ENCODE measurements around the gene KIF17.

The KIF17 gene

GRCh38 chr1:20717452-20718342 is at the start of gene KIF17:
TSS of gene KIF17 (minus strand) at chr1:20718007. CDS start at chr1:20717706, 301 bp downstream.
- no peaks in the 10 kb centered on the region for H3K36me3 ChIP-seq (ENCODE audit: control insufficient read depth in 2 of 2, insufficient read depth in 2 of 2, low read length in 2 of 2)
- no peak within 1 kb of the TSS for H3K9ac ChIP-seq (ENCODE audit: low read depth in 1 of 2, low read length in 2 of 2)

GRCh38 chr1:20767271-20767670 is 49.5 kb upstream of the KIF17 start:
- Histone ChIP-seq H3K9ac (ENCODE audit: low read depth in 1 of 2, low read length in 2 of 2) (no peak overlapping the region), H3K36me3 (ENCODE audit: control insufficient read depth in 2 of 2, insufficient read depth in 2 of 2, low read length in 2 of 2) (peaks cover 65 to 96% of the 10 kb centered on the region in 2 donors), H3K4me1 (ENCODE audit: control insufficient read depth in 2 of 2, insufficient read depth in 2 of 2, low read length in 2 of 2) (no peaks in the 10 kb centered on the region), H3K27me3 (ENCODE audit: control insufficient read depth in 2 of 2, insufficient read depth in 2 of 2, low read length in 2 of 2) (no peaks in the 10 kb centered on the region), H3K9me3 (ENCODE audit: control insufficient read depth in 2 of 2, low read length in 2 of 2) (no peaks in the 10 kb centered on the region), H3K4me3 (ENCODE audit: low read length in 2 of 2) (no peak overlapping the region), H3K27ac (ENCODE audit: low read depth in 2 of 2, low read length in 2 of 2) (no peak overlapping the region)

More at GRCh38 chr1:20717452-20718342, at the start of gene KIF17:
- Histone ChIP-seq H3K27me3 (ENCODE audit: control insufficient read depth in 2 of 2, insufficient read depth in 2 of 2, low read length in 2 of 2) (peaks cover 11 to 13% of the 10 kb centered on the region in 2 donors), H3K9me3 (ENCODE audit: control insufficient read depth in 2 of 2, low read length in 2 of 2) (no peaks in the 10 kb centered on the region), H3K27ac (ENCODE audit: low read depth in 2 of 2, low read length in 2 of 2) (no peak within 1 kb of the TSS), H3K4me1 (ENCODE audit: control insufficient read depth in 2 of 2, insufficient read depth in 2 of 2, low read length in 2 of 2) (peaks cover 3 to 5% of the 10 kb centered on the region in 2 donors), H3K4me3 (ENCODE audit: low read length in 2 of 2) (no peak within 1 kb of the TSS)

- peaks cover 64 to 89% of the 10 kb centered on the region in 2 donors for H3K36me3 ChIP-seq (ENCODE audit: control insufficient read depth in 2 of 2, insufficient read depth in 2 of 2, low read length in 2 of 2)
- H3K27me3 ChIP-seq (ENCODE audit: control insufficient read depth in 2 of 2, insufficient read depth in 2 of 2, low read length in 2 of 2) = no peaks in the 10 kb centered on the region
- H3K4me1 ChIP-seq (ENCODE audit: control insufficient read depth in 2 of 2, insufficient read depth in 2 of 2, low read length in 2 of 2) = no peaks in the 10 kb centered on the region
- no peaks in the 10 kb centered on the region for H3K9me3 ChIP-seq (ENCODE audit: control insufficient read depth in 2 of 2, low read length in 2 of 2)
- no peak overlapping the region for H3K27ac ChIP-seq (ENCODE audit: low read depth in 2 of 2, low read length in 2 of 2)
- H3K4me3 ChIP-seq (ENCODE audit: low read length in 2 of 2) = no peak overlapping the region
- H3K9ac ChIP-seq (ENCODE audit: low read depth in 1 of 2, low read length in 2 of 2) = no peak overlapping the region
Measured at GRCh38 chr1:20763417-20763816, 45.6 kb upstream of the KIF17 start.

GRCh38 chr1:20760322-20760721 is 42.5 kb upstream of the KIF17 start:
- no peaks in the 10 kb centered on the region for H3K4me1 ChIP-seq (ENCODE audit: control insufficient read depth in 2 of 2, insufficient read depth in 2 of 2, low read length in 2 of 2)
- no peaks in the 10 kb centered on the region for H3K27me3 ChIP-seq (ENCODE audit: control insufficient read depth in 2 of 2, insufficient read depth in 2 of 2, low read length in 2 of 2)
- H3K9ac ChIP-seq (ENCODE audit: low read depth in 1 of 2, low read length in 2 of 2) = no peak overlapping the region
- H3K36me3 ChIP-seq (ENCODE audit: control insufficient read depth in 2 of 2, insufficient read depth in 2 of 2, low read length in 2 of 2) = peaks cover 61 to 79% of the 10 kb centered on the region in 2 donors
- H3K27ac ChIP-seq (ENCODE audit: low read depth in 2 of 2, low read length in 2 of 2) = no peak overlapping the region
- no peaks in the 10 kb centered on the region for H3K9me3 ChIP-seq (ENCODE audit: control insufficient read depth in 2 of 2, low read length in 2 of 2)
- H3K4me3 ChIP-seq (ENCODE audit: low read length in 2 of 2) = no peak overlapping the region

- H3K36me3 ChIP-seq (ENCODE audit: control insufficient read depth in 2 of 2, insufficient read depth in 2 of 2, low read length in 2 of 2) = peaks cover 37 to 46% of the 10 kb centered on the region in 2 donors
- H3K4me1 ChIP-seq (ENCODE audit: control insufficient read depth in 2 of 2, insufficient read depth in 2 of 2, low read length in 2 of 2) = no peaks in the 10 kb centered on the region
- H3K27ac ChIP-seq (ENCODE audit: low read depth in 2 of 2, low read length in 2 of 2) = no peak overlapping the region
- no peak overlapping the region for H3K9ac ChIP-seq (ENCODE audit: low read depth in 1 of 2, low read length in 2 of 2)
- no peaks in the 10 kb centered on the region for H3K9me3 ChIP-seq (ENCODE audit: control insufficient read depth in 2 of 2, low read length in 2 of 2)
- H3K4me3 ChIP-seq (ENCODE audit: low read length in 2 of 2) = no peak overlapping the region
- H3K27me3 ChIP-seq (ENCODE audit: control insufficient read depth in 2 of 2, insufficient read depth in 2 of 2, low read length in 2 of 2) = no peaks in the 10 kb centered on the region
Measured at GRCh38 chr1:20753589-20753988, 35.8 kb upstream of the KIF17 start.

GRCh38 chr1:20751462-20751990 is 33.7 kb upstream of the KIF17 start:
- Histone ChIP-seq H3K9ac (ENCODE audit: low read depth in 1 of 2, low read length in 2 of 2) (no peak overlapping the region), H3K36me3 (ENCODE audit: control insufficient read depth in 2 of 2, insufficient read depth in 2 of 2, low read length in 2 of 2) (peaks cover 50 to 56% of the 10 kb centered on the region in 2 donors), H3K4me3 (ENCODE audit: low read length in 2 of 2) (no peak overlapping the region), H3K9me3 (ENCODE audit: control insufficient read depth in 2 of 2, low read length in 2 of 2) (no peaks in the 10 kb centered on the region), H3K27ac (ENCODE audit: low read depth in 2 of 2, low read length in 2 of 2) (no peak overlapping the region), H3K27me3 (ENCODE audit: control insufficient read depth in 2 of 2, insufficient read depth in 2 of 2, low read length in 2 of 2) (no peaks in the 10 kb centered on the region), H3K4me1 (ENCODE audit: control insufficient read depth in 2 of 2, insufficient read depth in 2 of 2, low read length in 2 of 2) (no peaks in the 10 kb centered on the region)

GRCh38 chr1:20742671-20743070 is 24.9 kb upstream of the KIF17 start:
- no peaks in the 10 kb centered on the region for H3K9me3 ChIP-seq (ENCODE audit: control insufficient read depth in 2 of 2, low read length in 2 of 2)
- H3K27me3 ChIP-seq (ENCODE audit: control insufficient read depth in 2 of 2, insufficient read depth in 2 of 2, low read length in 2 of 2) = no peaks in the 10 kb centered on the region
- peaks cover 64 to 73% of the 10 kb centered on the region in 2 donors for H3K36me3 ChIP-seq (ENCODE audit: control insufficient read depth in 2 of 2, insufficient read depth in 2 of 2, low read length in 2 of 2)
- no peak overlapping the region for H3K27ac ChIP-seq (ENCODE audit: low read depth in 2 of 2, low read length in 2 of 2)
- H3K4me3 ChIP-seq (ENCODE audit: low read length in 2 of 2) = no peak overlapping the region
- no peaks in the 10 kb centered on the region for H3K4me1 ChIP-seq (ENCODE audit: control insufficient read depth in 2 of 2, insufficient read depth in 2 of 2, low read length in 2 of 2)
- no peak overlapping the region for H3K9ac ChIP-seq (ENCODE audit: low read depth in 1 of 2, low read length in 2 of 2)

GRCh38 chr1:20740781-20741180 is 23.0 kb upstream of the KIF17 start:
- Histone ChIP-seq H3K4me3 (ENCODE audit: low read length in 2 of 2) (no peak overlapping the region), H3K9ac (ENCODE audit: low read depth in 1 of 2, low read length in 2 of 2) (no peak overlapping the region), H3K9me3 (ENCODE audit: control insufficient read depth in 2 of 2, low read length in 2 of 2) (no peaks in the 10 kb centered on the region), H3K4me1 (ENCODE audit: control insufficient read depth in 2 of 2, insufficient read depth in 2 of 2, low read length in 2 of 2) (no peaks in the 10 kb centered on the region), H3K27me3 (ENCODE audit: control insufficient read depth in 2 of 2, insufficient read depth in 2 of 2, low read length in 2 of 2) (no peaks in the 10 kb centered on the region), H3K36me3 (ENCODE audit: control insufficient read depth in 2 of 2, insufficient read depth in 2 of 2, low read length in 2 of 2) (peaks cover 46 to 62% of the 10 kb centered on the region in 2 donors), H3K27ac (ENCODE audit: low read depth in 2 of 2, low read length in 2 of 2) (no peak overlapping the region)

DNA sequence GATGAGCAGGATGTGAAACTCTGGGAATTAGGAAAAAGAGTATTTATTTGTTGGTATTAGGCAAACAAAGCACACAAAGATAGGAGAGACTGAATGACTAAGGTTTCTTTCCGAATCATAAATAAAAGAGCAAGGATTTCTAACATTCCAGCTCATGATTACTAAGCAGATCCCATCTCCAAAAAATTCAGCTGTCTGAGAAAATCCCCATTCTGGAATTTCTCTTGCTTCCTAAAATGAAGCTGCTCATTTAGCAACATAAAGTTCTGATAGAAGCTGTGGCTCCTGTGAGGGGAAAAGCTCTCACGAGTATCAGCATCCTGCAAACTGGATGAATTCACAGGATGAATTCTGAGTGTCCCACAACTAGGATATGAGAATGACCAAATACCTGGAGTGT is 21.4 kb upstream of the KIF17 start:
- Histone ChIP-seq H3K27ac (ENCODE audit: low read depth in 2 of 2, low read length in 2 of 2) (no peak overlapping the region), H3K9ac (ENCODE audit: low read depth in 1 of 2, low read length in 2 of 2) (no peak overlapping the region), H3K36me3 (ENCODE audit: control insufficient read depth in 2 of 2, insufficient read depth in 2 of 2, low read length in 2 of 2) (peaks cover 31 to 48% of the 10 kb centered on the region in 2 donors), H3K27me3 (ENCODE audit: control insufficient read depth in 2 of 2, insufficient read depth in 2 of 2, low read length in 2 of 2) (no peaks in the 10 kb centered on the region), H3K4me1 (ENCODE audit: control insufficient read depth in 2 of 2, insufficient read depth in 2 of 2, low read length in 2 of 2) (no peaks in the 10 kb centered on the region), H3K4me3 (ENCODE audit: low read length in 2 of 2) (no peak overlapping the region), H3K9me3 (ENCODE audit: control insufficient read depth in 2 of 2, low read length in 2 of 2) (no peaks in the 10 kb centered on the region)

DNA sequence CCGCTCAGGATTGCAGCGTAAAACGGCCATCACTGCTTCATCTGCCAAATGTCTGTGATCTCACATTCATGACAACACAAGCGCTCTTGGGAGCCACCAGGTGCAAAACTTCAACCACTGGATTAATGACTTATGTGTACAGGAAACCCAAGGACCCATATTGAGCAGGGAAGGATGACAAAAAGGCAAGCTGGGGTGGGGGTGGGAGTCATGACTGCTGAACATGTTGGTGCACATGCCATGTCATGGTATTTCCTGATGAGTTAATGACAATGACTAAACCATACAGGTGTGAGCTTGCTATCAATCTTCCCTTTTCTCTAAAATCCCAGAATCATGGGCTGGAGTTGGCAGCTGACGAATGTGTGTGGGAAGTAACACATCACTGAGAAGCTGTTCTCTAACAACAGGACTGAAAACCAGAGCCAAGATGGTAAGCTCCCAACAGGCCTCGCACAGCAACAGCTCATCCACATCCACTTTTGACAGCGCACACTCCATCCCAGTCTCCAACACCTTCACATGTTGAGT is 17.8 kb upstream of the KIF17 start:
- Histone ChIP-seq H3K4me1 (ENCODE audit: control insufficient read depth in 2 of 2, insufficient read depth in 2 of 2, low read length in 2 of 2) (peaks cover 15 to 16% of the 10 kb centered on the region in 2 donors), H3K27ac (ENCODE audit: low read depth in 2 of 2, low read length in 2 of 2) (no peak overlapping the region), H3K27me3 (ENCODE audit: control insufficient read depth in 2 of 2, insufficient read depth in 2 of 2, low read length in 2 of 2) (peaks cover 8 to 13% of the 10 kb centered on the region in 2 donors), H3K4me3 (ENCODE audit: low read length in 2 of 2) (no peak overlapping the region), H3K9ac (ENCODE audit: low read depth in 1 of 2, low read length in 2 of 2) (no peak overlapping the region), H3K36me3 (ENCODE audit: control insufficient read depth in 2 of 2, insufficient read depth in 2 of 2, low read length in 2 of 2) (peaks cover 10 to 25% of the 10 kb centered on the region in 2 donors), H3K9me3 (ENCODE audit: control insufficient read depth in 2 of 2, low read length in 2 of 2) (no peaks in the 10 kb centered on the region)
